Measurements from ENCODE around the gene ACAP3. TPM values are rescaled to one million over a fixed set of nuclear protein-coding genes. Genes with fewer than 3 reads are reported as not detected.

ACAP3 gene
- 10.6 and 16.6 TPM in 2 replicates for total RNA-seq (2014; rRNA removed; shearing (Covaris generic))

GRCh38 chr1:1307923-1308755 lies at the start of gene ACAP3, which contains the start of gene PUSL1:
Gene ACAP3 (minus strand): TSS chr1:1307930. CDS start chr1:1307815, 115 bp downstream.
Gene PUSL1 (plus strand): TSS chr1:1308597. CDS start chr1:1308644, 47 bp downstream.
- DNase-seq (ENCODE audit: low spot score): peak; percentile 90

- no peak for DNase-seq (ENCODE audit: low spot score)
Measured at GRCh38 chr1:1356796-1357401, 49.2 kb upstream of the ACAP3 start.

- no peak for DNase-seq (ENCODE audit: low spot score)
Measured at GRCh38 chr1:1356166-1356795, 48.6 kb upstream of the ACAP3 start.

- no peak for DNase-seq (ENCODE audit: low spot score)
Measured at GRCh38 chr1:1355416-1355815, 47.7 kb upstream of the ACAP3 start.

GRCh38 chr1:1354271-1355247 lies 46.8 kb upstream of the ACAP3 start:
- DNase-seq (ENCODE audit: low spot score): no peak

GRCh38 chr1:1353389-1354151 lies 45.8 kb upstream of the ACAP3 start:
- DNase-seq (ENCODE audit: low spot score): no peak

GRCh38 chr1:1352786-1353388 lies 45.2 kb upstream of the ACAP3 start:
- no peak for DNase-seq (ENCODE audit: low spot score)

GRCh38 chr1:1351511-1352427 lies 44.0 kb upstream of the ACAP3 start:
- DNase-seq (ENCODE audit: low spot score): no peak

GRCh38 chr1:1349256-1350012 lies 41.7 kb upstream of the ACAP3 start, which contains the start of gene DVL1:
Gene DVL1 (minus strand): TSS chr1:1349418. CDS start chr1:1349065, 353 bp downstream.
- DNase-seq (ENCODE audit: low spot score): peak; percentile 53

- no peak for DNase-seq (ENCODE audit: low spot score)
Measured at GRCh38 chr1:1348420-1349255, 40.9 kb upstream of the ACAP3 start.

- no peak for DNase-seq (ENCODE audit: low spot score)
Measured at GRCh38 chr1:1347663-1348419, 40.1 kb upstream of the ACAP3 start.

GRCh38 chr1:1347026-1347595 lies 39.4 kb upstream of the ACAP3 start:
- no peak for DNase-seq (ENCODE audit: low spot score)

GRCh38 chr1:1346501-1346890 lies 38.8 kb upstream of the ACAP3 start:
- no peak for DNase-seq (ENCODE audit: low spot score)

GRCh38 chr1:1345860-1346500 lies 38.2 kb upstream of the ACAP3 start:
- no peak for DNase-seq (ENCODE audit: low spot score)

GRCh38 chr1:1345384-1345783 lies 37.7 kb upstream of the ACAP3 start:
- DNase-seq (ENCODE audit: low spot score): no peak

Measured in H4 (cell line).